ENCODE measurements around the gene GADL1.

- no peak for TF ChIP-seq POLR2A (IDR thresholded peaks at IDR 0.05; ENCODE audit: low read depth, low read length)
- TF ChIP-seq POLR2AphosphoS5 (IDR thresholded peaks at IDR 0.05; ENCODE audit: low read depth, low read length), result no peak
These were observed 20.8 kb downstream of the GADL1 start for GRCh38 chr3:30873671-30874070.

All from GM12891 (cell line).